Lung (tissue), 12 donors: ENCODE measurements around the gene MUC6. TPM values are rescaled to one million over a fixed set of nuclear protein-coding genes. Genes with fewer than 3 reads are reported as not detected.
"Not testable (repeated sequence)": the region's sequence is repeated elsewhere in the genome, so short reads cannot be mapped to it uniquely, and the experiment has no call there.

Experiments used
- ATAC-seq: fragments of 200-7000 bp; cut with Tn5 transposase; one replicate; pipeline ENCODE4 v1.9.1; 2020; ENCODE audit warnings: moderate number of reproducible peaks; ENCODE audit not compliant: insufficient read depth, low FRiP score
- DNase-seq, 3 donors: peaks; one replicate each; pipeline ENCODE4 v3.0.0-alpha.2; 2013 to 2017
- H3K27ac ChIP-seq, 2 donors: one replicate each; pipeline ENCODE4 v1.5.1; 2013; ENCODE audit warnings: mild to moderate bottlenecking in 2 of 2, moderate library complexity in 2 of 2, control low read depth in 1 of 2, inconsistent platforms in 1 of 2, low read depth in 1 of 2, low read length in 1 of 2
- H3K27me3 ChIP-seq, 3 donors: one replicate each; pipeline ENCODE4 v1.5.1; 2013; ENCODE audit warnings: low read length in 2 of 3; ENCODE audit not compliant: control insufficient read depth in 3 of 3, insufficient read depth in 3 of 3
- H3K36me3 ChIP-seq, 4 donors: one replicate each; pipeline ENCODE4 v1.5.1; 2013; ENCODE audit warnings: low read length in 4 of 4, mild to moderate bottlenecking in 1 of 4, moderate library complexity in 1 of 4; ENCODE audit not compliant: control insufficient read depth in 4 of 4, insufficient read depth in 4 of 4
- H3K4me1 ChIP-seq, 5 donors: one replicate each; pipeline ENCODE4 v1.5.1; 2013; ENCODE audit warnings: low read length in 5 of 5, mild to moderate bottlenecking in 2 of 5, moderate library complexity in 1 of 5; ENCODE audit not compliant: control insufficient read depth in 5 of 5, insufficient read depth in 5 of 5
- H3K4me3 ChIP-seq: one replicate; pipeline ENCODE4 v1.5.1; 2013; ENCODE audit warnings: mild to moderate bottlenecking, control low read depth, moderate library complexity
- H3K9ac ChIP-seq, 2 donors: one replicate each; pipeline ENCODE4 v1.5.1; 2013; ENCODE audit warnings: low read length in 2 of 2, control low read depth in 1 of 2; ENCODE audit not compliant: insufficient read depth in 1 of 2
- H3K9me3 ChIP-seq, 4 donors: one replicate each; pipeline ENCODE4 v1.5.1; 2013; ENCODE audit warnings: low read length in 3 of 4, mild to moderate bottlenecking in 1 of 4, moderate library complexity in 1 of 4; ENCODE audit not compliant: control insufficient read depth in 4 of 4, insufficient read depth in 3 of 4
- CTCF ChIP-seq: IDR thresholded peaks from 2 replicates; pipeline ENCODE4 v1.5.1; 2012; ENCODE audit warnings: mild to moderate bottlenecking; ENCODE audit errors: control extremely low read depth, extremely low read depth
- WGBS, 2 donors: extraction: QIAGEN DNeasy Blood & Tissue Kit; methylation state at CpG; one replicate each; pipeline ENCODE4 v1.1.7; 2013; 5-methylcytosine and 5-hydroxymethylcytosine counted together
- polyA plus RNA-seq, 2 donors: library from polyadenylated mRNA; stranded (reverse); fragments of 200-250 nt; gene quantifications; one replicate each; pipeline ENCODE4 v1.2.1, GENCODE V29; 2013
- total RNA-seq, 2 donors: library from RNA; depleted of rRNA in 1 of 2; stranded (reverse); fragments of >200 nt in 1 of 2; gene quantifications; one replicate each; pipeline ENCODE4 v1.2.1, GENCODE V29; 2014 to 2021
- donor health status: control.
- donor health status: control.
- donor health status: Bipolar disorder and iron deficiency.
- donor health status: healthy.
- donor health status: DM: yes; HTN: yes; CAD: no.

The MUC6 gene
- total and polyA plus RNA-seq, 4 donors, result 0.01 to 0.92 (median 0.06) TPM; not detected in 1

DNA sequence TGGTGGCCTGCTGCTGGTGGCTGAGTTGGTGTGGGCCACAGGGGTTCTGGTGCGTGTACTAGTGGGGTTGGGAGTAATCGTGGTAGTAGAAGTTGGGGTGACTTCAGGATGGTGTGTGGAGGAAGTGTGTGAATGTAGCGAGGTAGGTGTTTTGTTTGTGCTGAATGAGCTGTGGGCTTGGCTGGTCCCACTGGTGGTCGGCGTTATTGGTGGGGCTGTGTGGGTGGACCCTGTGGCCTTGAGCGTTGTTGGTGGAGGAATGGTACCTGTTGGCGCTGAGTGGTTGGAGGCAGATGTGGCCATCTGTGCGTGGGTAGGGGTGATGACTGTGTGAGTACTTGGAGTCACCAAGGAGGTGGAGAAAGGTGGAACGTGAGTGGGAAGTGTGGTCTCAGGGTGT is 18.4 kb downstream of the MUC6 start:
- H3K4me3 ChIP-seq, result no peak overlapping the region
- DNase-seq, result no peak
- no peak for ATAC-seq
- no peaks in the 10 kb centered on the region for H3K4me1 ChIP-seq
- no peaks in the 10 kb centered on the region for H3K9me3 ChIP-seq
- 88 to 93% methylated on average over 9 of the region's 9 CpGs for WGBS, 2 donors
- no peak overlapping the region for H3K27ac ChIP-seq
- H3K27me3 ChIP-seq, result no peaks in the 10 kb centered on the region
- H3K9ac ChIP-seq, result no peak overlapping the region
- peaks cover 0 to 7% (median 0%) of the 10 kb centered on the region in 4 donors for H3K36me3 ChIP-seq
- TF ChIP-seq CTCF, result no peak

- H3K27ac ChIP-seq, result no peak overlapping the region
- H3K9ac ChIP-seq, result no peak overlapping the region
- no peak for DNase-seq
- no peaks in the 10 kb centered on the region for H3K9me3 ChIP-seq
- H3K4me1 ChIP-seq, result no peaks in the 10 kb centered on the region
- 85 to 86% methylated on average over 12 of the region's 12 CpGs for WGBS, 2 donors
- TF ChIP-seq CTCF, result no peak
- no peak for ATAC-seq
- no peak overlapping the region for H3K4me3 ChIP-seq
- H3K36me3 ChIP-seq, result peaks cover 0 to 10% (median 0%) of the 10 kb centered on the region in 4 donors
- no peaks in the 10 kb centered on the region for H3K27me3 ChIP-seq
These were observed 19.1 kb downstream of the MUC6 start for GRCh38 chr11:1017269-1018005.

- not testable (repeated sequence) for H3K9ac ChIP-seq, H3K9me3 ChIP-seq, H3K27ac ChIP-seq, DNase-seq, H3K27me3 ChIP-seq, H3K4me3 ChIP-seq, H3K4me1 ChIP-seq
- H3K36me3 ChIP-seq, result peaks cover 0 to 16% (median 3%) of the 10 kb centered on the region in 4 donors
- peak; percentile 59 for ATAC-seq
- WGBS, 2 donors, result 71 to 72% methylated on average over 7 of the region's 7 CpGs
These were observed 19.9 kb downstream of the MUC6 start for GRCh38 chr11:1016610-1017126.

GRCh38 chr11:1015826-1016545 is 20.5 kb downstream of the MUC6 start:
- Histone ChIP-seq H3K4me3 (no peak overlapping the region), H3K27ac (no peak overlapping the region), H3K27me3 (no peaks in the 10 kb centered on the region), H3K9ac (no peak overlapping the region), H3K36me3 (peaks cover 0 to 23% (median 4%) of the 10 kb centered on the region in 4 donors), H3K4me1 (no peaks in the 10 kb centered on the region), H3K9me3 (no peaks in the 10 kb centered on the region)
- WGBS, 2 donors, result 93 to 97% methylated on average over 20 of the region's 20 CpGs
- DNase-seq (no peak), ATAC-seq (no peak)
- no peak for TF ChIP-seq CTCF
